ENCODE measurements around the gene PCSK1N. TPM values are rescaled to one million over a fixed set of nuclear protein-coding genes. Genes with fewer than 3 reads are reported as not detected.
A peak's percentile ranks its signal among the peaks of the same experiment; 100 is the strongest.
"Not testable (repeated sequence)": the region's sequence is repeated elsewhere in the genome, so short reads cannot be mapped to it uniquely, and the experiment has no call there.

PCSK1N gene, protein sequence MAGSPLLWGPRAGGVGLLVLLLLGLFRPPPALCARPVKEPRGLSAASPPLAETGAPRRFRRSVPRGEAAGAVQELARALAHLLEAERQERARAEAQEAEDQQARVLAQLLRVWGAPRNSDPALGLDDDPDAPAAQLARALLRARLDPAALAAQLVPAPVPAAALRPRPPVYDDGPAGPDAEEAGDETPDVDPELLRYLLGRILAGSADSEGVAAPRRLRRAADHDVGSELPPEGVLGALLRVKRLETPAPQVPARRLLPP
- total RNA-seq (10 to 100 TPM; 61.4 to 91.4 TPM), polyA plus RNA-seq (ENCODE audit: insufficient read length in 2 of 2) (100 to 1,000 TPM; 481 to 566 TPM)
- long read RNA-seq, donor 1, transcript PCSK1N-201 (3 exons, 1,050 nt), result major isoform, 534 of 907 reads
- long read RNA-seq, donor 1, partial matches to known transcripts, result 324 of 907 reads
- long read RNA-seq, donor 1, other reads (novel, unspliced or antisense), result 49 of 907 reads
- long read RNA-seq, donor 2, transcript PCSK1N-201 (3 exons, 1,050 nt), result major isoform, 212 of 329 reads
- long read RNA-seq, donor 2, partial matches to known transcripts, result 105 of 329 reads
- long read RNA-seq, donor 2, other reads (novel, unspliced or antisense), result 12 of 329 reads
- long read RNA-seq, donor 3, transcript PCSK1N-201 (3 exons, 1,050 nt), result major isoform, 259 of 449 reads
- long read RNA-seq, donor 3, partial matches to known transcripts, result 166 of 449 reads
- long read RNA-seq, donor 3, other reads (novel, unspliced or antisense), result 24 of 449 reads
- long read RNA-seq, donor 4, transcript PCSK1N-201 (3 exons, 1,050 nt), result major isoform, 7 of 7 reads
- long read RNA-seq, donor 4, partial matches to known transcripts, result 0 of 7 reads
- long read RNA-seq, donor 4, other reads (novel, unspliced or antisense), result 0 of 7 reads

DNA sequence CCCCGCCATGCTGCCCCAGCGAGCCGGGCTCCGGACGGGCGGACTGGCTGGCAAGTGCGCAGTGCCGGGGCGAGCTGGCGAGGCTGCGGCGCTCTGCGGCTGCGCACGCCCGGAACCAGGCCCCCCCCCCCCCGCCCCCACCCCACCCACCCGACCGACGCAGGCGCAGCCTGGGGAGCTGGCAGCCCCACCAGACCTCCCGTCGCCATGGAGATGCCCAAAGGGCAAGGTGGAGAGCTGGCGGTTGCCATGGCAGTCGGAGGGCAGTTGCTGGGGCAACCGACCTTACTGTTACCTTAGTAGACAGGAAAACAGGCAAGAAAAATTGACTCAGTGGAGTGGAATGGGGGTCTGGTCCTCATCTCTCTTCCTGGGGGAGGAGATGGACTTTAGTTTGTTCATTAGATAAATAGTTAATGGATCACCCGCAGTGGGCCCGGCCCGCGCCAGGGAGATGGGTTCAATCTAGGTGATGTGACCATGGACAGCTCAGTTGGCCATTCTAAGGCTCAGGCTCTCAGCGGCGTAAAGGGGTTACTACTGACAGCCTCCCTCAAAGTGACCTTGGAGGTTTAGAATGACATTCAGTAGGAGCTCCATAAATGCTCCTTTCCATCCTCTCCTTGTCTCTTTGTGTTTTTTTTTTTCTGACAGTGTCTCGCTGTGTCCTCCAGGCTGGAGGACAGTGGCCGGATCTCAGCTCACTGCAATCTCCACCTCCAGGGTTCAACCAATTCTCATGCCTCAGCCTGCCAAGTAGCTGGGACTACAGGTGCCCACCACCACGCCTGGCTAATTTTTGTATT, at the start of gene PCSK1N:
PCSK1N (minus strand) TSS at position 87 of the 806 bp plus-strand sequence; CDS start at position 9, 78 bp downstream.
- H3K4me3 ChIP-seq (ENCODE audit: low read depth, low read length), result peak within 1 kb of the TSS; percentile 34

DNA sequence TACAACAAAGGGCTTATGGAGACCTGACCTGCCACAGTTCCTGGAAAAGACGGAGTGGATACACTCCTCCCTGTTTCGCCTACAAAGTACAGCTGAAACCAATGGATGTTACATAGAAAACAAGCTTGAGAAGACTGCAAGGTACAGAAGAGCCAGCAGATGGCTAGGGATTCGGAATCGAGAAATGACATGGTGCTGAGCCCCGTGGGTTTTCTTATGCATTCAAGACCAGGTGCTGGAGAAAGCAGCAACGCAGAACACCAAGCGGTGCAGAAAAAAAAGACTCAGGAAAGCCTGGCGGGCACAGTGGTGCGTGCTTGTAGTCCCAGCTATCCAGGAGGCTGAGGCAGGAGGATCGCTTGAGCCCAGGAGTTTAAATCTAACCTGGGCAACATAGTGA, 48.3 kb upstream of the PCSK1N start:
- Histone ChIP-seq H3K36me3 (ENCODE audit: control insufficient read depth, insufficient read depth, low read length) (no peaks in the 10 kb centered on the region), H3K27ac (ENCODE audit: low read depth, low read length) (no peak overlapping the region), H3K4me3 (ENCODE audit: low read depth, low read length) (no peak overlapping the region), H3K9me3 (ENCODE audit: control insufficient read depth, insufficient read depth, low read length) (no peaks in the 10 kb centered on the region), H3K4me1 (ENCODE audit: control insufficient read depth, insufficient read depth, low read length) (no peaks in the 10 kb centered on the region), H3K27me3 (ENCODE audit: control insufficient read depth, insufficient read depth, low read length) (no peaks in the 10 kb centered on the region)
- 69% methylated on average over 8 of the region's 10 CpGs for WGBS (ENCODE audit: insufficient coverage)
- no peak for DNase-seq (ENCODE audit: low read depth in 4 of 6, low spot score in 6 of 6)

More for the DNA sequence above, at the start of gene PCSK1N:
- Histone ChIP-seq H3K4me1 (ENCODE audit: control insufficient read depth, insufficient read depth, low read length) (peaks cover 7% of the 10 kb centered on the region), H3K9me3 (ENCODE audit: control insufficient read depth, insufficient read depth, low read length) (no peaks in the 10 kb centered on the region), H3K36me3 (ENCODE audit: control insufficient read depth, insufficient read depth, low read length) (peaks cover 10% of the 10 kb centered on the region), H3K27me3 (ENCODE audit: control insufficient read depth, insufficient read depth, low read length) (peaks cover 5% of the 10 kb centered on the region), H3K27ac (ENCODE audit: low read depth, low read length) (no peak within 1 kb of the TSS)
- WGBS (ENCODE audit: insufficient coverage), result 30% methylated on average over 16 of the region's 35 CpGs
- peak in 5 of 6 donors; percentile 31 to 93 (median 32) for DNase-seq (ENCODE audit: low read depth in 4 of 6, low spot score in 6 of 6)

DNA sequence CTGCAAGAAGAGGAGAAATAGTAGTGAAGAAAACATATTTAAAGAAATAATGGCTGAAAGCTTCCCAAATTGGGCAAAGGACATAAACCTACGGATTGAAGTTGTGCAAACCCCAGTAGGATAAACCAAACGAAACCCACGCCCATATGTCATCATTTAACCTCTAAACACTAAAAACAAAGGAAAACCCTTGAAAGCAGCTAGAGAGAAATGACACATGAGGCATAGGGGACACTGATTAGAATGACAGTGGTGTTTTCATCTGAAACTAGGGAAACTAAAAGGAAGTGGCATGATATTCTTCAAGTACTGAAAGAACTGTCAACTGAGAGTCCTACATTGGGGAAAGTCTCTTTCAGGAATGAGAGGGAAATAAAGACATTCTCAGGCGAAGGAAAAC, 41.5 kb upstream of the PCSK1N start:
- not testable (repeated sequence) for H3K4me3 ChIP-seq (ENCODE audit: low read depth, low read length); H3K36me3 ChIP-seq (ENCODE audit: control insufficient read depth, insufficient read depth, low read length); H3K9me3 ChIP-seq (ENCODE audit: control insufficient read depth, insufficient read depth, low read length); H3K4me1 ChIP-seq (ENCODE audit: control insufficient read depth, insufficient read depth, low read length); H3K27ac ChIP-seq (ENCODE audit: low read depth, low read length); H3K27me3 ChIP-seq (ENCODE audit: control insufficient read depth, insufficient read depth, low read length); DNase-seq (ENCODE audit: low read depth in 4 of 6, low spot score in 6 of 6)
- no CpG with 5 or more reads among the region's 4 CpGs for WGBS (ENCODE audit: insufficient coverage)

DNA sequence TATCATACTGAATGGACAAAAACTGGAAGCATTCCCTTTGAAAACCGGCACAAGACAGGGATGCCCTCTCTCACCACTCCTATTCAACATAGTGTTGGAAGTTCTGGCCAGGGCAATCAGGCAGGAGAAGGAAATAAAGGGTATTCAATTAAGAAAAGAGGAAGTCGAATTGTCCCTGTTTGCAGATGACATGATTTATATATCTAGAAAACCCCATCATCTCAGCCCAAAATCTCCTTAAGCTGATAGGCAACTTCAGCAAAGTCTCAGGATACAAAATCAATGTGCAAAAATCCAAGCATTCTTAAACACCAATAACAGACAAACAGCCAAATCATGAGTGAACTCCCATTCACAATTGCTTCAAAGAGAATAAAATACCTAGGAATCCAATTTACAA, 36.6 kb upstream of the PCSK1N start:
- H3K27ac ChIP-seq (ENCODE audit: low read depth, low read length); H3K9me3 ChIP-seq (ENCODE audit: control insufficient read depth, insufficient read depth, low read length); H3K36me3 ChIP-seq (ENCODE audit: control insufficient read depth, insufficient read depth, low read length); DNase-seq (ENCODE audit: low read depth in 4 of 6, low spot score in 6 of 6); H3K4me3 ChIP-seq (ENCODE audit: low read depth, low read length); H3K27me3 ChIP-seq (ENCODE audit: control insufficient read depth, insufficient read depth, low read length); H3K4me1 ChIP-seq (ENCODE audit: control insufficient read depth, insufficient read depth, low read length): not testable (repeated sequence)
- WGBS (ENCODE audit: insufficient coverage), result no CpG with 5 or more reads among the region's 2 CpGs

DNA sequence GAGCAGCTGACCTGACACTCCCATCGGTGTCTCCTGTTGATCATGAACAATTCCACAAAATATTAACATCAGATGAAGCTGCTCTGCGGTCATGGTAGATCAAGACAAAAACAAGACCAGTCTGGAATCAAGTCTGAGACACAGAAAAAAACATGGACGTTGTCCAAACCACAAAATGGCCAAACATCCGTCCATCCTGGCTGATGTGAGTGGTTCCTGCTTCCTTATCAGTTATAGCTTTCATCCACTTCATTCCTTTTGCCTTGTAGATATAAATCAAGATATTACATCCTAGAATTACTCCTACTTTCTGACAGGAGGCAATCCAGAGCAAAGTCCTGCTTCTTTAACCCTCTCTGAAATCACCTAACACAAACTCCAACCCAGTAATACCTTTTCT, 28.8 kb upstream of the PCSK1N start:
- Histone ChIP-seq H3K4me1 (ENCODE audit: control insufficient read depth, insufficient read depth, low read length) (no peaks in the 10 kb centered on the region), H3K36me3 (ENCODE audit: control insufficient read depth, insufficient read depth, low read length) (no peaks in the 10 kb centered on the region), H3K27me3 (ENCODE audit: control insufficient read depth, insufficient read depth, low read length) (no peaks in the 10 kb centered on the region), H3K4me3 (ENCODE audit: low read depth, low read length) (no peak overlapping the region), H3K27ac (ENCODE audit: low read depth, low read length) (no peak overlapping the region), H3K9me3 (ENCODE audit: control insufficient read depth, insufficient read depth, low read length) (no peaks in the 10 kb centered on the region)
- no peak for DNase-seq (ENCODE audit: low read depth in 4 of 6, low spot score in 6 of 6)
- 65% methylated on average over 4 of the region's 4 CpGs for WGBS (ENCODE audit: insufficient coverage)

DNA sequence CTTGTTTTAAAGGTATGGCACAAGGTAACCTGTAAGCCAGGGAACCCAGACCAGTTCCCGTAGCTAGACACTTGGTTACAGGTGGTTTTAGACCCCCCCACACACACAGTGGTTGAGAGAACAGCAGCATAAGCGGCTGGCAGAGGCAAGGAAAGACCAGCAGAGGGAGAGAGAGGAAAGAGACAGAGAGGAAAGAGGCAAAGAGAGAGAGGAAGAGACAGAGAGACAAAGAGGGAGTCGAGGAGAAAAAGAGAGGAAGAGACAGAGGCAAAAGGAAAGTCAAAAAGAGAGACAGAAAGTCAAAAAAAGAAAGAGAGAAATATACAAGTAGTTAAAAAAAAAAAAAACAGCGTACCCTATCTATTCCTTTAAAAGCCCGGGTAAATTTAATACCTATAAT, 19.5 kb upstream of the PCSK1N start:
- no peaks in the 10 kb centered on the region for H3K36me3 ChIP-seq (ENCODE audit: control insufficient read depth, insufficient read depth, low read length)
- no CpG with 5 or more reads among the region's 5 CpGs for WGBS (ENCODE audit: insufficient coverage)
- H3K27ac ChIP-seq (ENCODE audit: low read depth, low read length), result no peak overlapping the region
- DNase-seq (ENCODE audit: low read depth in 4 of 6, low spot score in 6 of 6), result no peak
- no peaks in the 10 kb centered on the region for H3K27me3 ChIP-seq (ENCODE audit: control insufficient read depth, insufficient read depth, low read length)
- H3K4me3 ChIP-seq (ENCODE audit: low read depth, low read length), result no peak overlapping the region
- H3K4me1 ChIP-seq (ENCODE audit: control insufficient read depth, insufficient read depth, low read length), result no peaks in the 10 kb centered on the region
- no peaks in the 10 kb centered on the region for H3K9me3 ChIP-seq (ENCODE audit: control insufficient read depth, insufficient read depth, low read length)

DNA sequence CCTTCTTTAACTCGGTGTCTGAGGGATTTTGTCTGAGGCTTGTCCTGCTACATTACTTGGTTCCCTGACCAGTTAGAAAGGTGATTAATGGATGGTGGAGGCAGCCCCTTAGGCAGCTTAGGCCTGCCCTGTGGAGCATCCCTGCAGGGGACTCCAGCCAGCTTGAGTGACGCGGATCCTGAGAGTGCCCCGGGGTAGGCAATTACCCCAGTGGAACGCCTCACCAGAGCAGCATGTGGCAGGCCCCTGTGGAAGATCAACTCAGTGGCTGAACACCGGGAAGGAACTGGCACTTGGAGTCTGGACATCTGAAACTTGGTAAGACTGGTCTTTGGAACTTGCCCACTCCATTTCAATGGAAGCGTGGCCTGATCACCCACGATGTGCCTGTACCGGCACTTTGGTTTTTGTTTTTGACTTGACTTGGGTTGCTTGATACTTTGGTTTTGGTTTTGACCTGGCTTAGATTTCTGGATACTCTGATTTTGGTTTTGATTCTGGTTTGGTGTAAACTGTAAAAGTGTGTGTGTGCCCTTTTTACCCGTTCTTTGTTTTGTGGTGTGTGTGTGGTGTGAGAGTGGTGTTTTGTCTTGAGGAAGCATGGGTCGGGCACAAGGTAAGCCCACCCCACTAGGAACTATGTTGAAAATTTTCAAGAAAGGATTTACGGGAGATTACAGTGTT, 18.9 kb upstream of the PCSK1N start:
- H3K27me3 ChIP-seq (ENCODE audit: control insufficient read depth, insufficient read depth, low read length); H3K4me1 ChIP-seq (ENCODE audit: control insufficient read depth, insufficient read depth, low read length); H3K27ac ChIP-seq (ENCODE audit: low read depth, low read length); H3K4me3 ChIP-seq (ENCODE audit: low read depth, low read length); H3K36me3 ChIP-seq (ENCODE audit: control insufficient read depth, insufficient read depth, low read length); H3K9me3 ChIP-seq (ENCODE audit: control insufficient read depth, insufficient read depth, low read length); DNase-seq (ENCODE audit: low read depth in 4 of 6, low spot score in 6 of 6): not testable (repeated sequence)
- 84% methylated on average over 9 of the region's 12 CpGs for WGBS (ENCODE audit: insufficient coverage)

DNA sequence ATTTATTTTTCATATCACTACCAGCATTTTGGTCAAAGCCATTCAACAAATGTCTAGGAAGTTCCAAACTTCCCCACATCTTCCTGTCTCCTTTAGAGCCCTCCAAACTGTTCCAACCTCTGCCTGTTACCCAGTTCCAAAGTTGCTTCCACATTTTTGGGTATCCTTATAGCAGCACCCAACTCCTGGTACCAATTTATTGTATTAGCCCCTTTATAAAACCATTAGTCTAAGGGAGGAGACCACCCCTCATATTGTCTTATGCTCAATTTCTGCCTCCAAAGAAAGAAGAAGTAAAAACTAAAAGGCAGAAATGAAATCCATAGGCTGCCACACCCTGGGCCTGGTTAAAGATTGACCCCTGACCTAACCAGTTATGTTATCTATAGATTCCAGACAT, 18.1 kb upstream of the PCSK1N start:
- not testable (repeated sequence) for H3K27ac ChIP-seq (ENCODE audit: low read depth, low read length); H3K9me3 ChIP-seq (ENCODE audit: control insufficient read depth, insufficient read depth, low read length); DNase-seq (ENCODE audit: low read depth in 4 of 6, low spot score in 6 of 6); H3K4me3 ChIP-seq (ENCODE audit: low read depth, low read length); H3K27me3 ChIP-seq (ENCODE audit: control insufficient read depth, insufficient read depth, low read length); H3K4me1 ChIP-seq (ENCODE audit: control insufficient read depth, insufficient read depth, low read length); H3K36me3 ChIP-seq (ENCODE audit: control insufficient read depth, insufficient read depth, low read length)

DNA sequence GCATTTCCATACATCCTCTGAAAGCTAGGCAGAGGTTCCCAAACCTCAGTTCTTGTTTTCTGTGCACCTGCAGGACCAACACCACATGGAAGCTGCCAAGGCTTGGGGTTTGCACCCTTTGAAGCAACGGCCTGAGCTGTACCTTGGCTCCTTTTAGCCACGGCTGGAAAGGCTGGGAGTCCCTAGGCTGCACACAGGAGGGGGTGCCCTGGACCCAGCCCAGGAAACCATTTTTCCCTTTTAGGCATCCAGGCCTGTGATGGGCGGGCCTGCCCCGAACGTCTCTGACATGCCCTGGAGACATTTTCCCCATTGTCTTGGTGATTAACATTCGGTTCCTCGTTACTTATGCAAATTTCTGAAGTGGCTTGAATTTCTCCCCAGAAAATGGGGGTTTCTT, 17.4 kb upstream of the PCSK1N start:
- no peak for DNase-seq (ENCODE audit: low read depth in 4 of 6, low spot score in 6 of 6)
- Histone ChIP-seq H3K4me1 (ENCODE audit: control insufficient read depth, insufficient read depth, low read length) (no peaks in the 10 kb centered on the region), H3K27me3 (ENCODE audit: control insufficient read depth, insufficient read depth, low read length) (no peaks in the 10 kb centered on the region), H3K9me3 (ENCODE audit: control insufficient read depth, insufficient read depth, low read length) (no peaks in the 10 kb centered on the region), H3K4me3 (ENCODE audit: low read depth, low read length) (no peak overlapping the region), H3K36me3 (ENCODE audit: control insufficient read depth, insufficient read depth, low read length) (no peaks in the 10 kb centered on the region), H3K27ac (ENCODE audit: low read depth, low read length) (no peak overlapping the region)
- 68% methylated on average over 7 of the region's 7 CpGs for WGBS (ENCODE audit: insufficient coverage)

All from spinal cord (tissue), 10 donors.